Fibroblast of lung (primary cell): Measurements from ENCODE around the gene CD226. TPM values are rescaled to one million over a fixed set of nuclear protein-coding genes. Genes with fewer than 3 reads are reported as not detected.

Experiments used
- DNase-seq, 2 donors: peaks; one replicate each; pipeline versions ENCODE4 v3.0.0 to v3.0.0-alpha.2; 2010; ENCODE audit warnings: low read depth in 2 of 2
- H2AFZ ChIP-seq: 2 replicates; pipeline ENCODE4 v1.5.1; 2012; ENCODE audit warnings: low read length, control low read depth, inconsistent platforms
- H3K27ac ChIP-seq: 2 replicates; pipeline ENCODE4 v1.5.1; 2011; ENCODE audit warnings: low read length, control low read depth; ENCODE audit not compliant: insufficient read depth
- H3K27me3 ChIP-seq: 2 replicates; pipeline ENCODE4 v1.5.1; 2011; ENCODE audit warnings: mild to moderate bottlenecking, low read length; ENCODE audit not compliant: control insufficient read depth, insufficient read depth
- H3K36me3 ChIP-seq: 2 replicates; pipeline ENCODE4 v1.5.1; 2011; ENCODE audit warnings: low read length; ENCODE audit not compliant: control insufficient read depth, insufficient read depth
- H3K4me1 ChIP-seq: 2 replicates; pipeline ENCODE4 v1.5.1; 2011; ENCODE audit warnings: low read length; ENCODE audit not compliant: control insufficient read depth, insufficient read depth; ENCODE audit errors: extremely low read depth
- H3K4me2 ChIP-seq: 2 replicates; pipeline ENCODE4 v1.5.1; 2011; ENCODE audit warnings: low read length, control low read depth; ENCODE audit not compliant: insufficient read depth; ENCODE audit errors: extremely low read depth
- H3K4me3 ChIP-seq, 4 experiments: fragments of 200-600 bp in 1 of 4; sonication (generic) in 1 of 4; replicated peaks in 1 of 4; 2 replicates each; pipeline ENCODE4 v1.5.1; 2011 to 2016; ENCODE audit warnings: low read length in 4 of 4, low read depth in 3 of 4, mild to moderate bottlenecking in 3 of 4, control low read depth in 2 of 4, inconsistent platforms in 1 of 4, mixed read lengths in 1 of 4; ENCODE audit not compliant: insufficient read depth in 1 of 4; ENCODE audit errors: control extremely low read depth in 1 of 4
- H3K79me2 ChIP-seq: 2 replicates; pipeline ENCODE4 v1.5.1; 2012; ENCODE audit warnings: mild to moderate bottlenecking, low read length, inconsistent platforms; ENCODE audit not compliant: control insufficient read depth, insufficient read depth
- H3K9ac ChIP-seq: 2 replicates; pipeline ENCODE4 v1.5.1; 2011; ENCODE audit warnings: mild to moderate bottlenecking, low read length, control low read depth; ENCODE audit not compliant: insufficient read depth
- H3K9me3 ChIP-seq: 2 replicates; pipeline ENCODE4 v1.5.1; 2012; ENCODE audit warnings: low read depth, low read length; ENCODE audit not compliant: control insufficient read depth, insufficient read depth
- H4K20me1 ChIP-seq: 2 replicates; pipeline ENCODE4 v1.5.1; 2011; ENCODE audit warnings: low read length; ENCODE audit not compliant: control insufficient read depth, insufficient read depth; ENCODE audit errors: extremely low read depth
- EZH2 ChIP-seq: IDR thresholded peaks from 2 replicates; pipeline ENCODE4 v1.5.1; 2012; ENCODE audit warnings: low read length, control low read depth, mild to moderate bottlenecking; ENCODE audit errors: missing control alignments
- polyA plus RNA-seq, 2 donors: library from polyadenylated mRNA; depleted of rRNA in 1 of 2; stranded (reverse) in 1 of 2; unstranded in 1 of 2; fragments of >200 nt; gene quantifications; 2 replicates each; pipeline ENCODE4 v1.2.1, GENCODE V29; 2011 to 2012; ENCODE audit warnings: missing spikeins in 1 of 2
- total RNA-seq: library from RNA; depleted of rRNA; stranded (reverse); fragments of >200 nt; gene quantifications from 2 replicates; pipeline ENCODE4 v1.2.1, GENCODE V29; 2014
- TF ChIP-seq, protein P1 (sequence below), 2 donors: IDR thresholded peaks in 1 of 2; conservative IDR thresholded peaks in 1 of 2; 1 replicate in 1 of 2; 2 replicates in 1 of 2; pipeline ENCODE4 v1.5.1; 2011 to 2012; ENCODE audit warnings: low read length in 2 of 2, control low read depth in 1 of 2, inconsistent platforms in 1 of 2, low read depth in 1 of 2, mild to moderate bottlenecking in 1 of 2

Gene CD226
- total and polyA plus RNA-seq, 2 donors (not counting 1 experiment from before 2014, with no cell fraction given): 0.33 to 0.42 TPM

DNA sequence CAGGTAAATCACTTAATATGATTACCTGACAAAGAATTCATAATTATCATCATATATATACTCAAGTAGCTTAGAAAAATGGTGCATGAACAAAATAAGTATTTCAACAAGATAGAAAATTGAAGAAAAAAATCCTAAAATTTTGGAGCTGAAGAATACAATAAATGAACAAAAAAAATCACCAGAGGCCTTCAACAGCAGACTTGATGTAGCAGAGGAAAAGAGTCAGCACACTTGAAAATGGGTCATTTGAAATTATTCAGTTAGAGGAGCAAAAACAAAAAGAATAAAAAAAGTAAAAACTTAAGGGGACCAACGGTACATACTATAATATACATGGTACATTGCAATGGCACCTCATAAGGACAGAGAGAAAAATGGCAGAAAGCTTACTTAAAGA lies 40.2 kb upstream of the CD226 start:
- Histone ChIP-seq H3K4me1 (no peaks in the 10 kb centered on the region), H3K27ac (no peak overlapping the region), H3K36me3 (no peaks in the 10 kb centered on the region), H3K4me3 (no peak overlapping the region), H3K79me2 (no peaks in the 10 kb centered on the region), H3K9me3 (no peaks in the 10 kb centered on the region), H3K9ac (no peak overlapping the region), H3K27me3 (no peaks in the 10 kb centered on the region), H2AFZ (no peak overlapping the region), H4K20me1 (no peaks in the 10 kb centered on the region), H3K4me2 (no peak overlapping the region)
- no peak for DNase-seq
- TF ChIP-seq, protein P1, sequence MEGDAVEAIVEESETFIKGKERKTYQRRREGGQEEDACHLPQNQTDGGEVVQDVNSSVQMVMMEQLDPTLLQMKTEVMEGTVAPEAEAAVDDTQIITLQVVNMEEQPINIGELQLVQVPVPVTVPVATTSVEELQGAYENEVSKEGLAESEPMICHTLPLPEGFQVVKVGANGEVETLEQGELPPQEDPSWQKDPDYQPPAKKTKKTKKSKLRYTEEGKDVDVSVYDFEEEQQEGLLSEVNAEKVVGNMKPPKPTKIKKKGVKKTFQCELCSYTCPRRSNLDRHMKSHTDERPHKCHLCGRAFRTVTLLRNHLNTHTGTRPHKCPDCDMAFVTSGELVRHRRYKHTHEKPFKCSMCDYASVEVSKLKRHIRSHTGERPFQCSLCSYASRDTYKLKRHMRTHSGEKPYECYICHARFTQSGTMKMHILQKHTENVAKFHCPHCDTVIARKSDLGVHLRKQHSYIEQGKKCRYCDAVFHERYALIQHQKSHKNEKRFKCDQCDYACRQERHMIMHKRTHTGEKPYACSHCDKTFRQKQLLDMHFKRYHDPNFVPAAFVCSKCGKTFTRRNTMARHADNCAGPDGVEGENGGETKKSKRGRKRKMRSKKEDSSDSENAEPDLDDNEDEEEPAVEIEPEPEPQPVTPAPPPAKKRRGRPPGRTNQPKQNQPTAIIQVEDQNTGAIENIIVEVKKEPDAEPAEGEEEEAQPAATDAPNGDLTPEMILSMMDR (conservative IDR thresholded peaks at IDR 0.05 in 1 of 2, IDR thresholded peaks at IDR 0.05 in 1 of 2; ENCODE audit: low read depth in 1 of 2, low read length in 2 of 2): no peak
- no peak for TF ChIP-seq EZH2

DNA sequence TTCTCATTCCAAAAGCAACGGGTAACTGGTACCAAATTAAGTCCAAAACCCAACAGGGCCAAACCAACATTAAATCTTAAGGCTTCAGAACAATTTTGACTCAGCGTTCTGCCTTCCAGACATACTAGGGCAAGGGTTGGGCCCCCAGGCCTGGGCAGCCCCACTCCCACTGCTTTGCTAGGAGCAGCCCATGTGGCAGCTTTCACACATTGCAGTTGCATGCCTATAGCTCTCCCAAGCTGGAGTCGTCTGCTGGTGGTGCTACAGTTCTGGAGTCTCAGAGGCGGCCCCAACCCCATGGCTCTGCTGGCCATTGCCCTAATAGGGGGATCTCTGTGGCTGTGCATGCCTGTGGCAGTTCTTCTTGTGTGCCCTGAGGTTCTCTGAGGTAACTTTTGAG lies 37.6 kb upstream of the CD226 start:
- no peaks in the 10 kb centered on the region for H3K27me3 ChIP-seq
- no peaks in the 10 kb centered on the region for H3K79me2 ChIP-seq
- H3K36me3 ChIP-seq: no peaks in the 10 kb centered on the region
- no peaks in the 10 kb centered on the region for H3K9me3 ChIP-seq
- no peak overlapping the region for H3K27ac ChIP-seq
- H4K20me1 ChIP-seq: no peaks in the 10 kb centered on the region
- no peak overlapping the region for H3K4me2 ChIP-seq
- DNase-seq: no peak
- no peak for TF ChIP-seq EZH2
- TF ChIP-seq, protein P1 (conservative IDR thresholded peaks at IDR 0.05 in 1 of 2, IDR thresholded peaks at IDR 0.05 in 1 of 2; ENCODE audit: low read depth in 1 of 2, low read length in 2 of 2): no peak
- H3K4me1 ChIP-seq: no peaks in the 10 kb centered on the region
- H2AFZ ChIP-seq: no peak overlapping the region
- H3K9ac ChIP-seq: no peak overlapping the region
- H3K4me3 ChIP-seq: no peak overlapping the region

GRCh38 chr18:69982417-69982816 lies 34.7 kb upstream of the CD226 start:
- Histone ChIP-seq H4K20me1 (no peaks in the 10 kb centered on the region), H3K9me3 (no peaks in the 10 kb centered on the region), H3K79me2 (no peaks in the 10 kb centered on the region), H3K36me3 (no peaks in the 10 kb centered on the region), H3K27ac (no peak overlapping the region), H3K4me1 (no peaks in the 10 kb centered on the region), H3K4me2 (no peak overlapping the region), H3K9ac (no peak overlapping the region), H2AFZ (no peak overlapping the region), H3K4me3 (no peak overlapping the region), H3K27me3 (no peaks in the 10 kb centered on the region)
- DNase-seq: no peak
- no peak for TF ChIP-seq EZH2
- TF ChIP-seq, protein P1 (conservative IDR thresholded peaks at IDR 0.05 in 1 of 2, IDR thresholded peaks at IDR 0.05 in 1 of 2; ENCODE audit: low read depth in 1 of 2, low read length in 2 of 2): no peak
